WTC11 (cell line): ENCODE data around the gene ACSF3. TPM values are rescaled to one million over a fixed set of nuclear protein-coding genes. Genes with fewer than 3 reads are reported as not detected.

ENCODE experiments used
- ATAC-seq: fragments of 200-7000 bp; cut with Tn5 transposase; 2 replicates; pipeline ENCODE4 v1.10.0; 2021; ENCODE audit warnings: mild to moderate bottlenecking, moderate library complexity
- CTCF ChIA-PET: fragments of 300-600 bp; sonication (Branson Sonifier 250); formaldehyde crosslinking; loops from one replicate; lab custom pipeline; 2021; ENCODE audit warnings: antibody characterized with exemption; lab: Charles Lee
- POLR2A ChIA-PET: fragments of 350-600 bp; sonication (Branson Sonifier 250); formaldehyde crosslinking; loops from one replicate; lab custom pipeline; 2021; ENCODE audit warnings: antibody characterized with exemption; lab: Charles Lee
- DNase-seq: peaks from one replicate; pipeline ENCODE4 v3.0.0; 2021; ENCODE audit warnings: low spot score
- H3K27ac Mint-ChIP-seq: 2 replicates; pipeline ENCODE4 v1.8.0; 2021; ENCODE audit warnings: mixed read lengths
- H3K27me3 Mint-ChIP-seq: 2 replicates; pipeline ENCODE4 v1.8.0; 2021; ENCODE audit warnings: low read depth, mild to moderate bottlenecking, moderate library complexity, mixed read lengths
- H3K36me3 Mint-ChIP-seq: 2 replicates; pipeline ENCODE4 v1.8.0; 2021; ENCODE audit warnings: mixed read lengths
- H3K4me1 Mint-ChIP-seq: 2 replicates; pipeline ENCODE4 v1.8.0; 2022; ENCODE audit warnings: mixed read lengths
- H3K4me3 Mint-ChIP-seq: 2 replicates; pipeline ENCODE4 v1.8.0; 2021; ENCODE audit warnings: mild to moderate bottlenecking, moderate library complexity, mixed read lengths
- H3K9me3 Mint-ChIP-seq: 2 replicates; pipeline ENCODE4 v1.8.0; 2021; ENCODE audit warnings: mixed read lengths
- CREB1 ChIP-seq: sonication (generic); formaldehyde crosslinking; IDR thresholded peaks from 2 replicates; pipeline ENCODE4 v1.8.0; 2023; ENCODE audit warnings: mild to moderate bottlenecking, missing genetic modification reagents
- EMX1 ChIP-seq: fragments of 250-450 bp; sonication (Bioruptor Pico); IDR thresholded peaks from 2 replicates; pipeline ENCODE4 v1.8.0; 2021; ENCODE audit warnings: mild to moderate bottlenecking
- FOXP1 ChIP-seq: sonication (generic); formaldehyde crosslinking; IDR thresholded peaks from 2 replicates; pipeline ENCODE4 v1.8.0; 2022; ENCODE audit warnings: missing genetic modification reagents, mild to moderate bottlenecking, moderate library complexity, borderline replicate concordance
- IRF2 ChIP-seq: sonication (generic); formaldehyde crosslinking; IDR thresholded peaks from 2 replicates; pipeline ENCODE4 v1.8.0; 2022; ENCODE audit warnings: low read depth, missing genetic modification reagents, borderline replicate concordance
- SP1 ChIP-seq: sonication (generic); formaldehyde crosslinking; conservative IDR thresholded peaks from 2 replicates; pipeline ENCODE4 v1.8.1; 2022; ENCODE audit warnings: missing genetic modification reagents
- total RNA-seq: library from RNA; stranded (reverse); gene quantifications from 3 replicates; pipeline ENCODE4 v1.2.3, GENCODE V29; 2021
- TF ChIP-seq, protein P1 (sequence below): sonication (generic); formaldehyde crosslinking; IDR thresholded peaks from 2 replicates; pipeline ENCODE4 v1.8.1; 2023; ENCODE audit warnings: mild to moderate bottlenecking, missing genetic modification reagents
- TF ChIP-seq, protein P2 (sequence below): sonication (generic); formaldehyde crosslinking; conservative IDR thresholded peaks from 2 replicates; pipeline ENCODE4 v1.8.1; 2022; ENCODE audit warnings: mild to moderate bottlenecking, missing genetic modification reagents
- TF ChIP-seq, protein P3 (sequence below): sonication (generic); formaldehyde crosslinking; IDR thresholded peaks from 2 replicates; pipeline ENCODE4 v1.8.1; 2022; ENCODE audit warnings: low read depth, missing genetic modification reagents, borderline replicate concordance
- TF ChIP-seq, protein P4 (sequence below): fragments of 200-600 bp; IDR thresholded peaks from 2 replicates; pipeline ENCODE4 v1.8.0; 2022; ENCODE audit warnings: antibody characterized with exemption
- TF ChIP-seq, protein P5 (sequence below): sonication (generic); formaldehyde crosslinking; IDR thresholded peaks from 2 replicates; pipeline ENCODE4 v1.8.0; 2022; ENCODE audit warnings: mild to moderate bottlenecking, missing genetic modification reagents
- TF ChIP-seq, protein P6 (sequence below): fragments of 250-450 bp; sonication (Bioruptor Pico); IDR thresholded peaks from 2 replicates; pipeline ENCODE4 v1.9.0; 2021; ENCODE audit warnings: moderate library complexity, mild to moderate bottlenecking, inconsistent platforms, borderline replicate concordance
- TF ChIP-seq, protein P7 (sequence below): sonication (generic); formaldehyde crosslinking; IDR thresholded peaks from 2 replicates; pipeline ENCODE4 v1.8.0; 2022; ENCODE audit warnings: mild to moderate bottlenecking, missing genetic modification reagents
- TF ChIP-seq, protein P8 (sequence below): fragments of 250-450 bp; sonication (Bioruptor Pico); IDR thresholded peaks from 2 replicates; pipeline ENCODE4 v1.9.0; 2021; ENCODE audit warnings: mild to moderate bottlenecking
- TF ChIP-seq, protein P9 (sequence below): sonication (generic); formaldehyde crosslinking; IDR thresholded peaks from 2 replicates; pipeline ENCODE4 v1.8.1; 2022; ENCODE audit warnings: mild to moderate bottlenecking, missing genetic modification reagents, moderate library complexity, borderline replicate concordance

The ACSF3 gene
- total RNA-seq, 1 experiment from 2014 or later = 22.9 TPM

DNA sequence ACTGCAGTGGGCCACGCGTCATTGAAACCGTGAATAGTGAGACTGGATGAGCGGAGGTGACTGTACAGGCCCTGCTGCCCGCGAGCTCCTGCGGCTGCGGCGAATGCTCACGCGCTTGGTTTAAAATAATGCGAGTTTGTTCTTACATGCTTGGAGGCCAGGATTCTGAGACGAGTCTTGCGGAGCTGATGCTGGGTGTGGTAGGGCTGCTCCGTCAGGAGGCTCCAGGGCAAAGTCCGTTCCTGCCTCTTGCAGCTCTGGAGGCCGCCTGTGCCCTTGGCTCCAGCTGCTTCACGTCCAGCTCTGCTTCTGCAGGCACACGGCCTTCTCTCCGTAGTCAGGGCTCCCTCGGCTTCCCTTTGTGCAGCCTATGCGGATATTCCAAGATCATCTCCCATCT, 9.5 kb downstream of the ACSF3 start:
- ATAC-seq = no peak
- ChIA-PET POLR2A (no interaction called here), CTCF (no interaction called here)
- Mint-ChIP-seq H3K9me3 (no peaks in the 10 kb centered on the region), H3K27me3 (no peaks in the 10 kb centered on the region), H3K4me1 (peaks cover under 1% of the 10 kb centered on the region), H3K4me3 (no peak overlapping the region), H3K27ac (no peak overlapping the region), H3K36me3 (peaks cover 36% of the 10 kb centered on the region)
- DNase-seq = no peak
- TF ChIP-seq, protein P1, sequence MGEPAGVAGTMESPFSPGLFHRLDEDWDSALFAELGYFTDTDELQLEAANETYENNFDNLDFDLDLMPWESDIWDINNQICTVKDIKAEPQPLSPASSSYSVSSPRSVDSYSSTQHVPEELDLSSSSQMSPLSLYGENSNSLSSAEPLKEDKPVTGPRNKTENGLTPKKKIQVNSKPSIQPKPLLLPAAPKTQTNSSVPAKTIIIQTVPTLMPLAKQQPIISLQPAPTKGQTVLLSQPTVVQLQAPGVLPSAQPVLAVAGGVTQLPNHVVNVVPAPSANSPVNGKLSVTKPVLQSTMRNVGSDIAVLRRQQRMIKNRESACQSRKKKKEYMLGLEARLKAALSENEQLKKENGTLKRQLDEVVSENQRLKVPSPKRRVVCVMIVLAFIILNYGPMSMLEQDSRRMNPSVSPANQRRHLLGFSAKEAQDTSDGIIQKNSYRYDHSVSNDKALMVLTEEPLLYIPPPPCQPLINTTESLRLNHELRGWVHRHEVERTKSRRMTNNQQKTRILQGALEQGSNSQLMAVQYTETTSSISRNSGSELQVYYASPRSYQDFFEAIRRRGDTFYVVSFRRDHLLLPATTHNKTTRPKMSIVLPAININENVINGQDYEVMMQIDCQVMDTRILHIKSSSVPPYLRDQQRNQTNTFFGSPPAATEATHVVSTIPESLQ = no peak
- TF ChIP-seq, protein P2, sequence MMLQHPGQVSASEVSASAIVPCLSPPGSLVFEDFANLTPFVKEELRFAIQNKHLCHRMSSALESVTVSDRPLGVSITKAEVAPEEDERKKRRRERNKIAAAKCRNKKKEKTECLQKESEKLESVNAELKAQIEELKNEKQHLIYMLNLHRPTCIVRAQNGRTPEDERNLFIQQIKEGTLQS (CRISPR knock-in tag) = no peak
- TF ChIP-seq EMX1 (CRISPR knock-in tag) = no peak
- TF ChIP-seq, protein P3, sequence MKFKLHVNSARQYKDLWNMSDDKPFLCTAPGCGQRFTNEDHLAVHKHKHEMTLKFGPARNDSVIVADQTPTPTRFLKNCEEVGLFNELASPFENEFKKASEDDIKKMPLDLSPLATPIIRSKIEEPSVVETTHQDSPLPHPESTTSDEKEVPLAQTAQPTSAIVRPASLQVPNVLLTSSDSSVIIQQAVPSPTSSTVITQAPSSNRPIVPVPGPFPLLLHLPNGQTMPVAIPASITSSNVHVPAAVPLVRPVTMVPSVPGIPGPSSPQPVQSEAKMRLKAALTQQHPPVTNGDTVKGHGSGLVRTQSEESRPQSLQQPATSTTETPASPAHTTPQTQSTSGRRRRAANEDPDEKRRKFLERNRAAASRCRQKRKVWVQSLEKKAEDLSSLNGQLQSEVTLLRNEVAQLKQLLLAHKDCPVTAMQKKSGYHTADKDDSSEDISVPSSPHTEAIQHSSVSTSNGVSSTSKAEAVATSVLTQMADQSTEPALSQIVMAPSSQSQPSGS (CRISPR knock-in tag) = no peak

DNA sequence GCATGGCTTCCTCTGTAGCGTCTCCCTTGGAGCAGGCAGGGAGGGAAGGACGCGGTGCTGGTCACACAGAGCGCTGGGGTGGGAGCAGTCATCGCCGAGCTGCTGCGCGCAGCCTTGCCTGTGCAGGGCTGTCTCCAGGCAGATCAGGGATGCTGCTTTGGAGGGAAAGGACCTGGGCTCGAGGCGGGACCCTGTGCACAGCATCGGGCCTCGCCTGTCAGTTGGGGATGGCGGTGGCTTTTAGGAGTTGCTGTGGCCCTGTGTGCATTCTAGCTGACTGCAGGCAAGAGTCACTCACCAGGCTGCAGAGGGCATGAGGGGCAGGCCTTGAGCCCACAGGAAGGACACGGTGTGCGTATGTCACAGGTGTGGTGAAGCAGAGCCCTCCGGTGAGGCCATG, 10.1 kb downstream of the ACSF3 start:
- DNase-seq (no peak), ATAC-seq (no peak)
- Mint-ChIP-seq H3K4me1 (no peaks in the 10 kb centered on the region), H3K9me3 (no peaks in the 10 kb centered on the region), H3K36me3 (peaks cover 41% of the 10 kb centered on the region), H3K4me3 (no peak overlapping the region), H3K27me3 (no peaks in the 10 kb centered on the region), H3K27ac (no peak overlapping the region)
- ChIA-PET CTCF (no interaction called here), POLR2A (no interaction called here)
- TF ChIP-seq SP1 (CRISPR knock-in tag) (no peak), CREB1 (no peak), IRF2 (no peak)

DNA sequence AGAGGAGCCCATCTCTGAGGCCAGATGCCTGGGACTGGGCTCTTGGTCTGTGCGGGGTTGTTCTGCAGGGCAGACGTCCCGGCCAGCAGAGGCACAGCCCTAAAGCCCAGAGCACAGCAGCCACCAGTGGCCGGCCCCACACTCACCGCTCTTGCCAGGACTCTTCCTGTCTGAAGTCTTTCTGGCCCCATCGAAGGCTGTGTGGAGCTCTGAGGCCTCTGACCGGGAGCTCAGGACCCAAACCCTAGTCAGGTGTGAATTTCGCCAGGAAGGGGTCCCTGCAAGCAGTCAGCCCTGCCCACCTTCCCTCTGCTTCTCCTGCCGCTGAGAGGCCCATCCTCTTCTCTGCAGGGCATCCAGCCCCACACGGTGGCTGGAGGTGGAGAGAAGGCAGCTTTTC, 10.7 kb downstream of the ACSF3 start:
- Mint-ChIP-seq H3K4me3 (no peak overlapping the region), H3K36me3 (peaks cover 41% of the 10 kb centered on the region), H3K27me3 (no peaks in the 10 kb centered on the region), H3K9me3 (no peaks in the 10 kb centered on the region), H3K27ac (no peak overlapping the region), H3K4me1 (no peaks in the 10 kb centered on the region)
- DNase-seq (no peak), ATAC-seq (no peak)
- ChIA-PET CTCF (no interaction called here), POLR2A (no interaction called here)
- TF ChIP-seq, protein P4, sequence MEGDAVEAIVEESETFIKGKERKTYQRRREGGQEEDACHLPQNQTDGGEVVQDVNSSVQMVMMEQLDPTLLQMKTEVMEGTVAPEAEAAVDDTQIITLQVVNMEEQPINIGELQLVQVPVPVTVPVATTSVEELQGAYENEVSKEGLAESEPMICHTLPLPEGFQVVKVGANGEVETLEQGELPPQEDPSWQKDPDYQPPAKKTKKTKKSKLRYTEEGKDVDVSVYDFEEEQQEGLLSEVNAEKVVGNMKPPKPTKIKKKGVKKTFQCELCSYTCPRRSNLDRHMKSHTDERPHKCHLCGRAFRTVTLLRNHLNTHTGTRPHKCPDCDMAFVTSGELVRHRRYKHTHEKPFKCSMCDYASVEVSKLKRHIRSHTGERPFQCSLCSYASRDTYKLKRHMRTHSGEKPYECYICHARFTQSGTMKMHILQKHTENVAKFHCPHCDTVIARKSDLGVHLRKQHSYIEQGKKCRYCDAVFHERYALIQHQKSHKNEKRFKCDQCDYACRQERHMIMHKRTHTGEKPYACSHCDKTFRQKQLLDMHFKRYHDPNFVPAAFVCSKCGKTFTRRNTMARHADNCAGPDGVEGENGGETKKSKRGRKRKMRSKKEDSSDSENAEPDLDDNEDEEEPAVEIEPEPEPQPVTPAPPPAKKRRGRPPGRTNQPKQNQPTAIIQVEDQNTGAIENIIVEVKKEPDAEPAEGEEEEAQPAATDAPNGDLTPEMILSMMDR = no peak

DNA sequence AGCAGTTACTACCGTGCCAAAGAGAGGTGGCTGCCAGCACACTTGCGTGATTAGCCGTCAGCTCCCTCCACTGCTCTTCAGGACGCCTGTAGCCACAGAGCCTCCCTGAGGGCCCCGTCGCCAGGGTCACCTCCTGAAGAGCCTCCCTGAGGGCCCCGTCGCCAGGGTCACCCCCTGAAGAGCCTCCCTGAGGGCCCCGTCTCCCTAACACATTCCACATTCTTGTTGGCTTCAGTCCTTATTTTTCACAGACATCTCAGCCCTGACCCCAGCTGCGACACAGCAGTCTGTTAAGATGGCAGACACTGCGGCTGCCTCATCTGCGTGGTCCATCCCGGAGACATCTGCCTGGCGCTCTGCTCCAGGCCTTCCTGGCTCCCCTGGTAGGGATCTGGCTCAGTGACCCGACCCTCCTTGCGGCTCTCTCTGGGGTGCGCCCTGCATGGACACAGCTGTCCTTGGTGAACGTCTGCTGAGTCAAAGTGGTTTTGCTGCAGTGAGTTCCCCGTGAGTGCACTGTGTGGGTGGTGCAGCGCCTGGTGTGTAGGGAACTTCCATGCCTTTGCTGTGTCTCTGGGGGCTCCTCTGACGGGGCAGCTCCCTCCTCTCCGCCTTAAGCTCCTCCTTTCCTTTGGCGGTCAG, 11.4 kb downstream of the ACSF3 start:
- POLR2A ChIA-PET = no interaction called here
- no peaks in the 10 kb centered on the region for H3K9me3 Mint-ChIP-seq
- DNase-seq = no peak
- H3K4me1 Mint-ChIP-seq = no peaks in the 10 kb centered on the region
- no peak overlapping the region for H3K4me3 Mint-ChIP-seq
- ATAC-seq = no peak
- no peaks in the 10 kb centered on the region; the same call in 1 of the 2 replicates for H3K27me3 Mint-ChIP-seq
- peaks cover 44% of the 10 kb centered on the region for H3K36me3 Mint-ChIP-seq
- H3K27ac Mint-ChIP-seq = no peak overlapping the region
- CTCF ChIA-PET = no interaction called here
- no peak for TF ChIP-seq FOXP1 (CRISPR knock-in tag)
- TF ChIP-seq, protein P5, sequence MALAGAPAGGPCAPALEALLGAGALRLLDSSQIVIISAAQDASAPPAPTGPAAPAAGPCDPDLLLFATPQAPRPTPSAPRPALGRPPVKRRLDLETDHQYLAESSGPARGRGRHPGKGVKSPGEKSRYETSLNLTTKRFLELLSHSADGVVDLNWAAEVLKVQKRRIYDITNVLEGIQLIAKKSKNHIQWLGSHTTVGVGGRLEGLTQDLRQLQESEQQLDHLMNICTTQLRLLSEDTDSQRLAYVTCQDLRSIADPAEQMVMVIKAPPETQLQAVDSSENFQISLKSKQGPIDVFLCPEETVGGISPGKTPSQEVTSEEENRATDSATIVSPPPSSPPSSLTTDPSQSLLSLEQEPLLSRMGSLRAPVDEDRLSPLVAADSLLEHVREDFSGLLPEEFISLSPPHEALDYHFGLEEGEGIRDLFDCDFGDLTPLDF = no peak
- TF ChIP-seq, protein P6, sequence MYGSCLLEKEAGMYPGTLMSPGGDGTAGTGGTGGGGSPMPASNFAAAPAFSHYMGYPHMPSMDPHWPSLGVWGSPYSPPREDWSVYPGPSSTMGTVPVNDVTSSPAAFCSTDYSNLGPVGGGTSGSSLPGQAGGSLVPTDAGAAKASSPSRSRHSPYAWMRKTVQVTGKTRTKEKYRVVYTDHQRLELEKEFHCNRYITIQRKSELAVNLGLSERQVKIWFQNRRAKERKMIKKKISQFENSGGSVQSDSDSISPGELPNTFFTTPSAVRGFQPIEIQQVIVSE (CRISPR knock-in tag) = no peak
- TF ChIP-seq, protein P7, sequence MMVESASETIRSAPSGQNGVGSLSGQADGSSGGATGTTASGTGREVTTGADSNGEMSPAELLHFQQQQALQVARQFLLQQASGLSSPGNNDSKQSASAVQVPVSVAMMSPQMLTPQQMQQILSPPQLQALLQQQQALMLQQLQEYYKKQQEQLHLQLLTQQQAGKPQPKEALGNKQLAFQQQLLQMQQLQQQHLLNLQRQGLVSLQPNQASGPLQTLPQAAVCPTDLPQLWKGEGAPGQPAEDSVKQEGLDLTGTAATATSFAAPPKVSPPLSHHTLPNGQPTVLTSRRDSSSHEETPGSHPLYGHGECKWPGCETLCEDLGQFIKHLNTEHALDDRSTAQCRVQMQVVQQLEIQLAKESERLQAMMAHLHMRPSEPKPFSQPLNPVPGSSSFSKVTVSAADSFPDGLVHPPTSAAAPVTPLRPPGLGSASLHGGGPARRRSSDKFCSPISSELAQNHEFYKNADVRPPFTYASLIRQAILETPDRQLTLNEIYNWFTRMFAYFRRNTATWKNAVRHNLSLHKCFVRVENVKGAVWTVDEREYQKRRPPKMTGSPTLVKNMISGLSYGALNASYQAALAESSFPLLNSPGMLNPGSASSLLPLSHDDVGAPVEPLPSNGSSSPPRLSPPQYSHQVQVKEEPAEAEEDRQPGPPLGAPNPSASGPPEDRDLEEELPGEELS = no peak
- TF ChIP-seq, protein P8, sequence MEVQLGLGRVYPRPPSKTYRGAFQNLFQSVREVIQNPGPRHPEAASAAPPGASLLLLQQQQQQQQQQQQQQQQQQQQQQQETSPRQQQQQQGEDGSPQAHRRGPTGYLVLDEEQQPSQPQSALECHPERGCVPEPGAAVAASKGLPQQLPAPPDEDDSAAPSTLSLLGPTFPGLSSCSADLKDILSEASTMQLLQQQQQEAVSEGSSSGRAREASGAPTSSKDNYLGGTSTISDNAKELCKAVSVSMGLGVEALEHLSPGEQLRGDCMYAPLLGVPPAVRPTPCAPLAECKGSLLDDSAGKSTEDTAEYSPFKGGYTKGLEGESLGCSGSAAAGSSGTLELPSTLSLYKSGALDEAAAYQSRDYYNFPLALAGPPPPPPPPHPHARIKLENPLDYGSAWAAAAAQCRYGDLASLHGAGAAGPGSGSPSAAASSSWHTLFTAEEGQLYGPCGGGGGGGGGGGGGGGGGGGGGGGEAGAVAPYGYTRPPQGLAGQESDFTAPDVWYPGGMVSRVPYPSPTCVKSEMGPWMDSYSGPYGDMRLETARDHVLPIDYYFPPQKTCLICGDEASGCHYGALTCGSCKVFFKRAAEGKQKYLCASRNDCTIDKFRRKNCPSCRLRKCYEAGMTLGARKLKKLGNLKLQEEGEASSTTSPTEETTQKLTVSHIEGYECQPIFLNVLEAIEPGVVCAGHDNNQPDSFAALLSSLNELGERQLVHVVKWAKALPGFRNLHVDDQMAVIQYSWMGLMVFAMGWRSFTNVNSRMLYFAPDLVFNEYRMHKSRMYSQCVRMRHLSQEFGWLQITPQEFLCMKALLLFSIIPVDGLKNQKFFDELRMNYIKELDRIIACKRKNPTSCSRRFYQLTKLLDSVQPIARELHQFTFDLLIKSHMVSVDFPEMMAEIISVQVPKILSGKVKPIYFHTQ (CRISPR knock-in tag) = no peak
- TF ChIP-seq, protein P9, sequence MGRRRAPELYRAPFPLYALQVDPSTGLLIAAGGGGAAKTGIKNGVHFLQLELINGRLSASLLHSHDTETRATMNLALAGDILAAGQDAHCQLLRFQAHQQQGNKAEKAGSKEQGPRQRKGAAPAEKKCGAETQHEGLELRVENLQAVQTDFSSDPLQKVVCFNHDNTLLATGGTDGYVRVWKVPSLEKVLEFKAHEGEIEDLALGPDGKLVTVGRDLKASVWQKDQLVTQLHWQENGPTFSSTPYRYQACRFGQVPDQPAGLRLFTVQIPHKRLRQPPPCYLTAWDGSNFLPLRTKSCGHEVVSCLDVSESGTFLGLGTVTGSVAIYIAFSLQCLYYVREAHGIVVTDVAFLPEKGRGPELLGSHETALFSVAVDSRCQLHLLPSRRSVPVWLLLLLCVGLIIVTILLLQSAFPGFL (CRISPR knock-in tag) = no peak
